ENCODE results near the gene S1PR4. TPM values are rescaled to one million over a fixed set of nuclear protein-coding genes. Genes with fewer than 3 reads are reported as not detected.

The S1PR4 gene
- total and polyA plus RNA-seq, 4 experiments from 2014 or later, result 231 to 503 (median 341) TPM

- Histone ChIP-seq H3K4me3 (ENCODE audit: low read length in 2 of 2) (no peak overlapping the region), H3K27ac (ENCODE audit: low read depth, low read length) (no peak overlapping the region), H3K4me1 (ENCODE audit: insufficient read depth, low read length) (no peaks in the 10 kb centered on the region), H3K36me3 (ENCODE audit: insufficient read depth, low read length) (no peaks in the 10 kb centered on the region), H3K9me3 (ENCODE audit: control insufficient read depth in 1 of 2, low read length in 2 of 2) (no peaks in the 10 kb centered on the region), H3K27me3 (ENCODE audit: insufficient read depth, low read length) (peaks cover 9% of the 10 kb centered on the region)
- Mint-ChIP-seq H3K9me3 (no peaks in the 10 kb centered on the region), H3K4me3 (peak overlapping the region in 2 of 8 donors; percentile 17 to 57), H3K36me3 (no peaks in the 10 kb centered on the region), H3K4me1 (peaks cover 0 to 1% (median 0%) of the 10 kb centered on the region in 4 donors), H3K27me3 (peaks cover 12 to 15% of the 10 kb centered on the region in 2 donors), H3K27ac (no peak overlapping the region)
- intact Hi-C loops (cut with micrococcal nuclease), result no loop called here
- POLR2A ChIA-PET (ENCODE audit: partially characterized antibody), result no interaction called here
- DNase-seq, result no peak
- CTCF ChIA-PET (ENCODE audit: partially characterized antibody), result interaction anchor here (0.6 to 1.2 kb wide), 2 partner anchors 82 to 324 kb away, joined by 3 read pairs; no protein-coding TSS in a partner anchor
Observed at GRCh38 chr19:3222709-3223108, 44.1 kb downstream of the S1PR4 start.

DNA sequence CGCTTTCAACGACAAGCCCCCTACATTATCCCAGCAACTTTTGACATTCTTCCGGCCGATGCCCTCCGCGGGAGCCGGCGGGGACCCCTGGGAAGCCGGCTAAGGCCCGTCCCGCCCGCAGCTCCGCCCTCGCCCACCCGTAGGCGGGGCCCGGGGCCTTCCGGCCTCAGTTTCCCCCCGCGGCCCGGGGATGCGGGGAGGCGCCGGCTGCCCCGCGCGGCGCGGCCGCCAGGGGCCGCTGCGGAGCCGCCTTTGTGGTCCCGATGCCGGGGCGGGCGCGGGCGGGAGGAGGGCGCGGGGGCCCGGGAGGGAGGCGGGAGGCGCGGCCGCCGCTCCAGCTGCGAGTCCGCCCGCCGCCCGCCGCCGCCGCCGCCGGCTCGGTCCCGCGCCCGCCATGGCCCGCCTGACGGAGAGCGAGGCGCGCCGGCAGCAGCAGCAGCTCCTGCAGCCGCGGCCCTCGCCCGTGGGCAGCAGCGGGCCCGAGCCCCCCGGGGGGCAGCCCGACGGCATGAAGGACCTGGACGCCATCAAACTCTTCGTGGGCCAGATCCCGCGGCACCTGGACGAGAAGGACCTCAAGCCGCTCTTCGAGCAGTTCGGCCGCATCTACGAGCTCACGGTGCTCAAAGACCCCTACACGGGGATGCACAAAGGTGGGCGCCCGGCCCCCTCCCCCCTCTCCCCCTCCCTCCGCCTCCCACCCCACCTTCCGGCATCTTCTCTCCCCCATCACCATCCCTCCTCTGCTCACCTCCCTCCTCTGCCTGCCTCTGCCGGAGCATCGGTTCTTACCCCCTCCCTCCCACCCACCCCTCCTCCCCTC lies 46.0 kb downstream of the S1PR4 start, which contains the start of gene CELF5:
TSS of gene CELF5 (plus strand) at position 316 of the 823 bp plus-strand sequence. CDS start at position 395, 79 bp downstream.
- Histone ChIP-seq H3K27ac (ENCODE audit: low read depth, low read length) (no peak within 1 kb of the TSS), H3K4me3 (ENCODE audit: low read length in 2 of 2) (no peak within 1 kb of the TSS), H3K36me3 (ENCODE audit: insufficient read depth, low read length) (no peaks in the 10 kb centered on the region), H3K27me3 (ENCODE audit: insufficient read depth, low read length) (peaks cover 9% of the 10 kb centered on the region), H3K9me3 (ENCODE audit: control insufficient read depth in 1 of 2, low read length in 2 of 2) (no peaks in the 10 kb centered on the region), H3K4me1 (ENCODE audit: insufficient read depth, low read length) (no peaks in the 10 kb centered on the region)
- H3K27ac Mint-ChIP-seq, result peak within 1 kb of the TSS in 2 of 7 donors; percentile 7 to 23
- peak in 4 of 5 donors; percentile 50 to 62 (median 52) for DNase-seq
- POLR2A ChIA-PET (ENCODE audit: partially characterized antibody), result no interaction called here
- peak within 1 kb of the TSS in 5 of 8 donors; percentile 12 to 59 (median 34) for H3K4me3 Mint-ChIP-seq
- H3K27me3 Mint-ChIP-seq, result peaks cover 16 to 21% of the 10 kb centered on the region in 2 donors
- intact Hi-C loops (cut with micrococcal nuclease), result no loop called here
- CTCF ChIA-PET (ENCODE audit: partially characterized antibody), result interaction anchor here (0.9 to 1.2 kb wide), 2 partner anchors 10 to 18 kb away, joined by 3 read pairs; no protein-coding TSS in a partner anchor
- H3K36me3 Mint-ChIP-seq, result no peaks in the 10 kb centered on the region
- H3K4me1 Mint-ChIP-seq, result peaks cover 0 to 1% (median 0%) of the 10 kb centered on the region in 4 donors
- no peaks in the 10 kb centered on the region for H3K9me3 Mint-ChIP-seq

- no peak overlapping the region for H3K27ac ChIP-seq (ENCODE audit: low read depth, low read length)
- Mint-ChIP-seq H3K27ac (no peak overlapping the region), H3K27me3 (peaks cover 18 to 23% of the 10 kb centered on the region in 2 donors), H3K36me3 (no peaks in the 10 kb centered on the region), H3K9me3 (no peaks in the 10 kb centered on the region), H3K4me3 (no peak overlapping the region), H3K4me1 (peaks cover 0 to 1% (median 0%) of the 10 kb centered on the region in 4 donors)
- ChIA-PET POLR2A (ENCODE audit: partially characterized antibody) (no interaction called here), CTCF (ENCODE audit: partially characterized antibody) (no interaction called here)
- no peaks in the 10 kb centered on the region for H3K36me3 ChIP-seq (ENCODE audit: insufficient read depth, low read length)
- no peaks in the 10 kb centered on the region for H3K4me1 ChIP-seq (ENCODE audit: insufficient read depth, low read length)
- no peak overlapping the region for H3K4me3 ChIP-seq (ENCODE audit: low read length in 2 of 2)
- H3K9me3 ChIP-seq (ENCODE audit: control insufficient read depth in 1 of 2, low read length in 2 of 2), result no peaks in the 10 kb centered on the region
- DNase-seq, result no peak
- H3K27me3 ChIP-seq (ENCODE audit: insufficient read depth, low read length), result peaks cover 9% of the 10 kb centered on the region
- intact Hi-C loops (cut with micrococcal nuclease), result no loop called here
Observed at GRCh38 chr19:3225169-3225485, 46.6 kb downstream of the S1PR4 start.

GRCh38 chr19:3225677-3226093 lies 47.1 kb downstream of the S1PR4 start:
- no peaks in the 10 kb centered on the region for H3K36me3 ChIP-seq (ENCODE audit: insufficient read depth, low read length)
- no peaks in the 10 kb centered on the region for H3K9me3 ChIP-seq (ENCODE audit: control insufficient read depth in 1 of 2, low read length in 2 of 2)
- Mint-ChIP-seq H3K27ac (peak overlapping the region in 1 of 7 donors; percentile 58), H3K4me1 (peaks cover 0 to 1% (median 0%) of the 10 kb centered on the region in 4 donors), H3K4me3 (no peak overlapping the region), H3K36me3 (no peaks in the 10 kb centered on the region), H3K9me3 (no peaks in the 10 kb centered on the region), H3K27me3 (peaks cover 18 to 23% of the 10 kb centered on the region in 2 donors)
- no peak for DNase-seq
- ChIA-PET POLR2A (ENCODE audit: partially characterized antibody) (no interaction called here), CTCF (ENCODE audit: partially characterized antibody) (no interaction called here)
- H3K27ac ChIP-seq (ENCODE audit: low read depth, low read length), result no peak overlapping the region
- peaks cover 9% of the 10 kb centered on the region for H3K27me3 ChIP-seq (ENCODE audit: insufficient read depth, low read length)
- H3K4me1 ChIP-seq (ENCODE audit: insufficient read depth, low read length), result no peaks in the 10 kb centered on the region
- intact Hi-C loops (cut with micrococcal nuclease), result no loop called here
- H3K4me3 ChIP-seq (ENCODE audit: low read length in 2 of 2), result no peak overlapping the region

DNA sequence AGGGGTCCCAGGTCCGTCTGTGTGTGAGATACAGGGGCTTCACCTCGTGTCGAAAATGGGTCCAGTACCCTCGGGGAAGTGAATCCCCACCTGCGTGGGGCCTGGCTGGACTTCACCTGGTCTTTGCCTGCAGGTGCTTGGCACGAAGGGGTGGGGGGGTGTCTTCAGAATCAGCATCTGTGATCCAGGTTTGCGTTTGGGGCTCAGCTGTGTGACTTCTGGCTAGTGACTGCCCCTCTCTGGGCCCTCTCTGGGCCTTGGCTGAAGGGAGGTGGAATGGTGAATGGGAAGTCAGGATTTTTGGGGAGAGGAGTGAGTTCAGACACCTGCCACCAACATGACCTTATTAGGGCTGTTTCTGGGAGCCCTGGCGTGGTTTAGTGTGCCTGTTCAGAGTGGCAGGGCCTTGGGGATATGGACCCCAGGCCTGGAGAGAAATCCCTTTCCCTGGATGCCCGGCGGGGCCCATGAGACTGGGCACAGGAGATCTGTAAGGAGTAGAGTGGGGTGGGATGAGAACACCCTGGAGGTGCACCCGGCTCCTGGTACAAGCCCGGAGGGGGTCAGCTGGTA lies 48.6 kb downstream of the S1PR4 start:
- peak overlapping the region in 1 of 8 donors; percentile 62 for H3K4me3 Mint-ChIP-seq
- H3K27me3 ChIP-seq (ENCODE audit: insufficient read depth, low read length), result peaks cover 9% of the 10 kb centered on the region
- no peaks in the 10 kb centered on the region for H3K9me3 Mint-ChIP-seq
- H3K36me3 Mint-ChIP-seq, result no peaks in the 10 kb centered on the region
- POLR2A ChIA-PET (ENCODE audit: partially characterized antibody), result no interaction called here
- CTCF ChIA-PET (ENCODE audit: partially characterized antibody), result no interaction called here
- H3K4me3 ChIP-seq (ENCODE audit: low read length in 2 of 2), result no peak overlapping the region
- peaks cover 20 to 24% of the 10 kb centered on the region in 2 donors for H3K27me3 Mint-ChIP-seq
- no peaks in the 10 kb centered on the region for H3K4me1 ChIP-seq (ENCODE audit: insufficient read depth, low read length)
- peak overlapping the region in 2 of 7 donors; percentile 24 to 58 for H3K27ac Mint-ChIP-seq
- H3K27ac ChIP-seq (ENCODE audit: low read depth, low read length), result no peak overlapping the region
- no peaks in the 10 kb centered on the region for H3K36me3 ChIP-seq (ENCODE audit: insufficient read depth, low read length)
- intact Hi-C loops (cut with micrococcal nuclease), result no loop called here
- peaks cover 0 to 1% (median 0%) of the 10 kb centered on the region in 4 donors for H3K4me1 Mint-ChIP-seq
- H3K9me3 ChIP-seq (ENCODE audit: control insufficient read depth in 1 of 2, low read length in 2 of 2), result no peaks in the 10 kb centered on the region
- DNase-seq, result no peak

DNA sequence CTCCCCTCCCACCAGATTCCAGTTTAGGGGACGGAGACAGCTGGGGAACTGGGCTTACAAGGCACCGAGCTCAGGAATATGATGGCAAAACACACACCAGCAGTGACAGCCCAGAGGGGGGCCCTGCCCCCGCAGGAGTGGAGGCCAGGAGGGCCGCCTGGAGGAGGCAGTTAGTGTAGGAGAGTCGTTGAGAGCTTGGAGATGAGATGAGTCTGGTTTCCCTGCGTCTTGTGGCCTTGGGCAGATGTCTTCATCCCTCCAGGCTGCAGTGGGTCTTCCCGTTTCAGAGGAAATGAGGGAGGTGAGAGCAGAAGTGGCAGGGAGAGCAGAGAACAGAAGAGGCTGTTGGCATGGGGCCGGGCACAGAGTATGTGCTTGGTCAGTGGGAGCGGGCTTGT lies 50.8 kb downstream of the S1PR4 start:
- ChIA-PET CTCF (ENCODE audit: partially characterized antibody) (interaction anchor here (0.7 to 1.1 kb wide), 3 partner anchors 10 to 23 kb away, joined by 3 to 5 read pairs (median 4); no protein-coding TSS in a partner anchor), POLR2A (ENCODE audit: partially characterized antibody) (interaction anchor here (0.5 to 1.1 kb wide), 2 partner anchors 14 to 993 kb away, joined by 3 to 4 read pairs; partner anchors contain the start of gene PLEKHJ1)
- Mint-ChIP-seq H3K4me3 (no peak overlapping the region), H3K27ac (peak overlapping the region in 1 of 7 donors; percentile 35), H3K9me3 (peaks cover 0 to 1% (median 0%) of the 10 kb centered on the region in 8 donors), H3K4me1 (no peaks in the 10 kb centered on the region), H3K27me3 (peaks cover 21 to 24% of the 10 kb centered on the region in 2 donors), H3K36me3 (no peaks in the 10 kb centered on the region)
- Histone ChIP-seq H3K27me3 (ENCODE audit: insufficient read depth, low read length) (peaks cover 9% of the 10 kb centered on the region), H3K4me3 (ENCODE audit: low read length in 2 of 2) (no peak overlapping the region), H3K4me1 (ENCODE audit: insufficient read depth, low read length) (no peaks in the 10 kb centered on the region), H3K9me3 (ENCODE audit: control insufficient read depth in 1 of 2, low read length in 2 of 2) (no peaks in the 10 kb centered on the region), H3K36me3 (ENCODE audit: insufficient read depth, low read length) (no peaks in the 10 kb centered on the region), H3K27ac (ENCODE audit: low read depth, low read length) (no peak overlapping the region)
- no peak for DNase-seq
- intact Hi-C loops (cut with micrococcal nuclease), result no loop called here

Measured in CD4-positive, alpha-beta memory T cell (primary cell).